Activated CD4-positive, alpha-beta T cell treated with anti-CD3 and anti-CD28 coated beads, Interleukin-2, Interleukin-4, amounts not matched to agents 100 ng/mL and 50 ng/mL, durations not matched to agents 16 hours and 8 hours (primary cell): ENCODE measurements around the gene CCNI2.

Experiments
- DNase-seq: peaks from one replicate; pipeline ENCODE4 v3.0.0-alpha.2; 2020; ENCODE audit warnings: low spot score

CCNI2 gene

GRCh38 chr5:132765311-132766019 lies 18.2 kb downstream of the CCNI2 start:
- DNase-seq = no peak

DNA sequence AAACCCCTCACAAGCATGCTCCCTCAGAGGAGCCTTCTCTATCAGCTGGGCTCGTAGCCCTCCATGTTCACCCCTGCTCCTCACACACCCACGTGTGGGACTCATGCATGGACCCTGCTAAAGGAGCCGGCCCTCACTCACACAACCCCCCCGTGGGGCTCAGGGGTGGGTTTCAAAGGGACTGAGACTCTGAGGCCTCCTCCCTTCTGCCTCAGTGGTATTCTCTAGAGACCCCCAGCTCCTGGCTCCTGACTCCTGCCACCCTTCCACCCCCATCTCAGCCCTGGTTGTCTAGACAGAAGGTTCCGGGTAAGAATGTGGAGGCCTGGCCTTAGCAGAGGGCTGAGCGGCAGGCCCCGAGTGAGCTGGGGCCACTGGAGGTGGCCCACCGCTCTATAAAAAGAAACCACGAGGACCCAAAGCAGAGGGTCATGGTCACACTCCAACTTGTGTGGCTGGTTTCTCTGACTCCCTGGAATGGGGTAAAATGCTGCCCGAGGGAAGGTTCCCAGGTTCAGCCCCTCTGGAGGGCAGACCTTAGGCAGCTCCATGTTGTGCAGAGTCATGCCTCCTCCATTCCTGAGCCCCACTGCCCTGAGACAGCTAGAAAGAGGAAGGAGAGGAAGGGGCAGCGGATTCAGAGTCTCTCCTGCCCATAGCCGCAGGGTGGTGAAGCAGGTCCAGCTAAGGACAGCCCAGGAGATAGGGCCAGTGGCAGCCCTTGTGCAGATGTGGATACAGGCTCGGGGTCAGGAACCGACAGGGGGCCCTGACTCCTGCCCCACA lies 19.0 kb downstream of the CCNI2 start:
- no peak for DNase-seq

GRCh38 chr5:132766806-132767055 lies 19.5 kb downstream of the CCNI2 start:
- DNase-seq = no peak

DNA sequence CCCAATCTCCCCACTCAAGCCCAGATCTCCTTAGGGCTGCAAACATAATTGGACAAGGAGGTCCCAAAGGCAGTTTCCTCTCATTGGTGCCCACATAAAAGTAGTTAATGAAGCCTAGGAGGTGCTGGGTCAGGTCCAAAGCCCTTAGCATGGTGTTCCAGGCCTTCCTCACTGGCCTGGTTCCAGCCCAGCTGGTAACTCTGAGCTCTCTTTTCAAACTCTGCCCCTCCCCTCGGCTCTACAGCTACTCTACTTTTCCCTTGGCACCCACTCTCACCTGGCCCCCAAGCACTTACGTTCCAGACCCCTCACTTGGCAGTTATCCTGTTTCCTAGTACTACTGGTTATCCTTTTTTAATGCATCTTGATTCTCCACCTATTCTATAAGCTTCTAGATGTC lies 19.9 kb downstream of the CCNI2 start:
- DNase-seq = no peak

- no peak for DNase-seq
These were observed 21.3 kb downstream of the CCNI2 start for GRCh38 chr5:132768485-132768868.

- DNase-seq = no peak
These were observed 23.4 kb downstream of the CCNI2 start for GRCh38 chr5:132770476-132771159.

DNA sequence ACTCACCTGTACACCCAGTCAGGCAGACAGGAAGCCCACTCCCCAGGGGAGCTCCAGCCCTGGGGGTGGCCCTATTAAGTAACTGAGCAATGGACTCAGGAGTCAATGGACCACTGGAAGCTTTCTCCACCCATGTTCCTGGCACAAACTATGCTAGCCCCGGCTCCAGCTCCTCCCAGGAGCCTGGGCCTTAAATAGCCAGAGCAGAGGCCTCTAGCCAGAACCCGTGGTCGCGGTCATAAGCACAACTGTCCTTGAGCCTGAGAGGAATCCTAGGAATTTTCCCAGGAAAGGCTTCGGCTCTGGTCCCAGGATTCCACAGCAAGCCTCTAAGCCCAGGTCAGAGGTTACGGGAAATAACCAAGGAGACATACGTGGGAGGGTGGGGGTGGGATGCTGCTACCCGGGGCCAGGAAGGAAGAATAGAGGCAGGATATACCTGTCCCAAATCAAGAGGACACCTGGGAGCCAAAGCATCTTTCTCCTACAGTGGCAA lies 24.3 kb downstream of the CCNI2 start:
- DNase-seq = no peak

GRCh38 chr5:132772291-132773070 lies 25.3 kb downstream of the CCNI2 start:
- DNase-seq = no peak

- DNase-seq = no peak
These were observed 25.9 kb downstream of the CCNI2 start for GRCh38 chr5:132773114-132773513.

DNA sequence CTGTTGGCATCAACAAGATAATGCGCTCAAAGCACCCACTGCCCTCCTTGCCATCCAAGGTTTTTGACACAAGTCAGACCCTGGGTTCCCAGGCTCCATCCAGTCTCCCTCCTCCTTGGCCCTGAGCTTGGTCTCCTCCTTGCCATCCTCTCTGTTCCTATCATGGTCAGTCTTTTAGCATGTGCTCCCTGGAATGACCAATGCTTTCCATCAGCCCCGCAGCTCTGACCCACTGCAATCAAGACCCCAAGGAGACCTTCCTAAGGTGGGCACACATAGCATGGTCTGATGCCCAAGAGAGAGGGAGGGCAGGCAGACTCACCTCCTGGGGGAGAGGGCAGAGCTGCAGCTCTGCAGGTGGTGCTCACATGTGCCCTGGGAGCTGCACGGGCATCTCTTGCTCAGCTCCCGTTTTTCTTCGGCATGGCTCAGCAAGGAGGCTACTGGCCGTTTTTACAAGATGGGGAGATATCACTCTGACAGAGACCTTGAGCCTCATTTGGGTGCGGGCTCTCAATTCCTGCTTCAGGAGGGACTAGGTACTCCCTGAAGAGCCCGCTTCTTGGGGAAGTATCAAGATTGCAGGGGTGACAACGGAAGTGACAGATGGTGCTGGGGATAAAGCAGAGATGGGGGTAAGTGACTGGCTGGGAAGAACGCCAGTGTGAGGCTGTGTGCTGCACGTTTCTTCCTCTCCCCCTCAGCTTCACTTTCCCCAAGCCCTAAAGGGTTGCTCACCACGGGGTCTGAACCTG lies 26.6 kb downstream of the CCNI2 start:
- no peak for DNase-seq

GRCh38 chr5:132774406-132774805 lies 27.2 kb downstream of the CCNI2 start:
- no peak for DNase-seq

- no peak for DNase-seq
These were observed 27.7 kb downstream of the CCNI2 start for GRCh38 chr5:132774896-132775295.

DNA sequence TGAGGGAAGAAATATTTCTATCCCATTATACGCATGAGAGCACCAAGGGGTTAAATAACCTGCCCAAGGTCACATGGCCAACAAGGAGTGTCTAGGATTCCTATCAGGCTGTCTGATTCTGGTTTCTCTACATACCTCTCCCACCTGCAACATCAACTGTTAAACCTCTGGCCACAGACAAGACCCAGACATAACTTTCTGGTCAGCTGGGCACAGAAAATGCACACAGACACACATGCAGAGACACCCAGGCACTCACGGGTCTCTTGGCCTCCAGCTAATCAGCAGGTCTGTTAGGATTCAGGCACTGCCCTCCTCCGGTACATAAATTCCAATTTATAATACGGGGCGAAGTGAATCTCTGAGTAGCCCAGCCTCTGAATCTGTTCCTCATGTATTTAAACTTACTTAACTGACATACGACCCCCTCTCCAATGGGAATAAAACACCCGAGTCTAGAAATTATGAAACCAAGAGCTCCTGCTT lies 28.3 kb downstream of the CCNI2 start:
- no peak for DNase-seq

DNA sequence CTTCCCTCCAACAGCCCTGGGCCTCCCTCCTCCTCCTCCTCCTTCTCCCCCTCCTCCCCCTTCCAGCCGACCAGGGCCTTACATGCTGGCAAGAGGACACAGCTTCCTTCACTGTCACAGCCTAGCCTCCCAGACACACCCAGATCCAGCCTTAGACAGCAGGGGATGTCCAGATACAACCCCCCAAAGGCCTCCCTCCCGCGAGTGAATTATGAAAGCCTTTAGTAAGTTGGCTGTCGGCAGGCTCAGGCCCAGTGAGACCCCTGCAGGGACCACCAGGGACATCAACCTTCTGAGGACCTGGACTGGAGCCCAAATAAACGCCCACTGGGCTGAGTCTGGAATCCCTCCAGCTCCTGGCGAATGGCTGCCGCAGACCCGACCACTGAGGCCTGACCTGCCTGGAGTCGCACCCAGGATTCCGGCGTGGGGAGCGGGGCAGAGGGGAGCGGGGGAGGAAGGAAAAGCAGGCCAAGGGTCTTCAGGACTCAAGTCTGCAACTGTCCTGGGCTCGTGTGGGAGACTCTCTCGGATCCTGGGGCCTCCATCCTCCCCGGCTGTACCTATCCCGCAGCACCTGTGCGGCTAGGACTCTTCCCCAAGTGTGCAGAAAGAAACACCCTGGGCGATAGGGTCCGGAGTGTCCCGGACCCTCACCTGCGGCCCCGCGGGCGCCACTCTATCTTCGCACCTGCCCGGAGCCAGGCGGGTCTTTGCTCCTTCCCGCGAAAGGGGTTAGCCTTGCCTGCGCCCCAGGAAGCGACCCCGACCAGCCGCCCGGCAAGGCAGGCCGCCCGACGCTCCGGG lies 29.1 kb downstream of the CCNI2 start:
- DNase-seq = no peak

DNA sequence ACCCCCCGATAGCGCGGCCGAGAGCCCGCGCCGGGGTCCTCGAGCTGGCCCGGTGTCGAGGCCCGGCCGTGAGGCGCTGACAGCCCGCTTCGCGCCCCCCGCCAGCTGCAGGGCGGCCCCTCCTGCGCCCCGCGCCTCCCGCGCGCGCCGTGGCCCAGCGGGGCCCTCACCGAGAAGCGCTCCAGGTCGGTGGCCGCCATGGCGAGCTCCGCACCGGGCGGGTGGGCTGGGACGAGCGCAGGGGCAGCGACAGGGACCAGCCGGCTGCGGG lies 29.6 kb downstream of the CCNI2 start:
- no peak for DNase-seq

DNA sequence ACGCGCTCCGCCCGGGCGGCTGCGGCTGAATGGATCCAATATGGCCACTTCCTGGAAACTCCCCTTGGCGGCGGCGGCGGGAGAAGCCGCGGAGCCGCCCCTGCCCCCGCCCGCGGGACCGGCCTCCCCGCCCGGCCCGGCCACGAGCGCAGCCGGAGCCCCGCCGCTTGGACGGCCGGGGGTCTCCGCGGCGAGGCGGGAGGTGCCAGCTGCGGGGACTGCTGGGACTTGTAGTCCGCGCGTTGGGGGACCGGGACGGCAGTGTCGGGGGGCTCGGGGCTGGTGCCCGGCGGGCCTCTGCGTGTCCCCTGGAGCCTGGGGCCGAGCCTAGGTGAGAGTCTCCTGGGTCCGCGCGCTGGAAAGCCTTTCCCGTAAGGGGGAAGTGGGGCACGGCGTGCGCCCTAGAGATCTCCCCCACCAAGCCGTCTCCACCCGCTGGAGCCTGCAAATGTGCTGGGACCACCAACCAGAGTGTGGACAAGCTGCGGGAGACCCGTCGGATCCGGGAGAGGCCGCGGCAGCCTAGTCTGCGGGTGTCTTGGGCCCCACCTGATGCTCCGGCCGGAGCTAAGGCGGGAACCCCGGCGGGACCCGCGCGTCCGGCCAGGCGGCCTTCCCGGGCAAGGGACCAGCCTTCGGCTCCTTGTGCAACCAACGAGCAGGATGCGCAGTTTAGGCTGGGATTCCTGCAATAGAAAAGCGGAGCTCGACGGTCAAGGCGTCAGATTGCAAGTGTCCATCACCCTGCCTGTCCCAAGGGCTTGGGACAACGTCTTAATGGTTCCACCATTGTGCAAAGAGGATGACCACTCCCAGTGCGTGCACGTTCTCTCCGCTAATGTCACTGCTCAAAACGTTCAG lies 30.2 kb downstream of the CCNI2 start, which contains the start of gene SEPTIN8:
SEPTIN8 (minus strand) TSS at position 31 of the 861 bp plus-strand sequence. CDS start 102 bp downstream, outside the sequence.
- peak; percentile 22 for DNase-seq

DNA sequence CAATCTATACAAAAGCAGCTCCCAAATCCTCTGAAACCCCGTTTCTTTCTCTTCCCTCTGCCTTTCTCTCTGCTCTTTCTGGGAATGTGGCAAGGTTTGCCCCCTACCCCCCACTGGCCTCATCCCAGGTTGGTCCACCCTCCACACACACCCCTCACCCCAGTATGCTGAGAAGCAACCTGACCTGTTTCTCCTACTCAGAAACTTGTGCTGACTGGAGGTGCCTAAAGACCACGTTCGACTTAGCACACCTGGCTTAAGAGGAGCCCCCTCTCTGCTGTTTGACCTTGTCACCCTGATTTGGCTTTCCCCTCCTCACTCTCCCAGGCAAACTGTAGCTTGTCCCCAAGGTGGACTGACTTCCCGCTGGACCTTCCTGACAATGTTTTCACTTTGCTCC lies 30.9 kb downstream of the CCNI2 start:
- no peak for DNase-seq

- DNase-seq = no peak
These were observed 31.6 kb downstream of the CCNI2 start for GRCh38 chr5:132778856-132779255.

- no peak for DNase-seq
These were observed 32.7 kb downstream of the CCNI2 start for GRCh38 chr5:132779961-132780360.

GRCh38 chr5:132780577-132780976 lies 33.4 kb downstream of the CCNI2 start:
- DNase-seq = no peak
